Testis (tissue), 3 donors: Measurements from ENCODE around the gene BBX. TPM values are rescaled to one million over a fixed set of nuclear protein-coding genes. Genes with fewer than 3 reads are reported as not detected.

Experiments
- DNase-seq: peaks from one replicate; pipeline ENCODE4 v3.0.0-alpha.2; 2019
- H3K27ac ChIP-seq, 2 donors: fragments of 200-600 bp; sonication (generic); one replicate each; pipeline ENCODE4 v1.5.1; 2019
- H3K27me3 ChIP-seq: fragments of 200-600 bp; sonication (generic); one replicate; pipeline ENCODE4 v1.5.1; 2019
- H3K36me3 ChIP-seq: fragments of 200-600 bp; sonication (generic); one replicate; pipeline ENCODE4 v1.5.1; 2017; ENCODE audit warnings: low read depth; ENCODE audit errors: missing control alignments
- H3K4me1 ChIP-seq: fragments of 200-600 bp; sonication (generic); one replicate; pipeline ENCODE4 v1.5.1; 2019
- H3K4me3 ChIP-seq, 2 donors: fragments of 200-600 bp; sonication (generic); one replicate each; pipeline ENCODE4 v1.5.1; 2017 to 2019
- H3K9me3 ChIP-seq: fragments of 200-600 bp; sonication (generic); one replicate; pipeline ENCODE4 v1.5.1; 2017
- CTCF ChIP-seq, 3 experiments: fragments of 450-650 bp in 2 of 3; fragments of 200-600 bp in 1 of 3; sonication (generic) in 1 of 3; IDR thresholded peaks; one replicate each; pipeline ENCODE4 v1.5.1; 2016 to 2019; ENCODE audit warnings: antibody characterized with exemption in 3 of 3, mild to moderate bottlenecking in 2 of 3, moderate library complexity in 1 of 3
- POLR2A ChIP-seq: fragments of 450-650 bp; IDR thresholded peaks from one replicate; pipeline ENCODE4 v1.6.1; 2017; ENCODE audit warnings: antibody characterized with exemption, mild to moderate bottlenecking, moderate library complexity
- WGBS, 2 donors: methylation state at CpG; one replicate each; pipeline ENCODE4 v1.1.5; 2018; 5-methylcytosine and 5-hydroxymethylcytosine counted together
- intact Hi-C: fragments of 100-400 bp; cut with DNase I; formaldehyde crosslinking; loops from one replicate; pipeline ENCODE4 v1.15.1; 2023; ENCODE audit warnings: low total_unique reads
- polyA plus RNA-seq: library from polyadenylated mRNA; stranded (reverse); fragments of 350-450 nt; fragmentation: Illumina TruSeq; extraction: RNeasy Lipid Tissue Mini Kit (QIAGEN cat#74804); gene quantifications from one replicate; pipeline ENCODE4 v1.2.3, GENCODE V29; 2014; ENCODE audit warnings: low read depth, low replicate concordance; ENCODE audit not compliant: insufficient read depth
- total RNA-seq, 2 donors: library from RNA; depleted of rRNA; stranded (reverse); fragments of >200 nt; gene quantifications; one replicate each; pipeline ENCODE4 v1.2.3, GENCODE V29; 2016

Gene BBX
- total and polyA plus RNA-seq, 3 donors from 2014 or later: 93.3 to 317 (median 312) TPM

- 62 to 64% methylated on average over 4 of the region's 4 CpGs for WGBS, 2 donors
- intact Hi-C loops: no loop called here
These were observed 160.7 kb downstream of the BBX start for GRCh38 chr3:107683447-107683846.

GRCh38 chr3:107684431-107684925 is 161.7 kb downstream of the BBX start:
- TF ChIP-seq POLR2A (no peak), CTCF (IDR thresholded peaks at IDR 0.05) (no peak)
- WGBS, 2 donors: 62 to 73% methylated on average over 5 of the region's 5 CpGs
- Histone ChIP-seq H3K4me3 (no peak overlapping the region), H3K4me1 (peaks cover 21% of the 10 kb centered on the region), H3K27ac (no peak overlapping the region), H3K36me3 (no peaks in the 10 kb centered on the region), H3K27me3 (no peaks in the 10 kb centered on the region), H3K9me3 (no peaks in the 10 kb centered on the region)
- DNase-seq: no peak
- intact Hi-C loops: no loop called here

More at GRCh38 chr3:107683447-107683846, 160.7 kb downstream of the BBX start:
- H3K9me3 ChIP-seq: no peaks in the 10 kb centered on the region
- no peak for TF ChIP-seq CTCF (IDR thresholded peaks at IDR 0.05)
- no peak for TF ChIP-seq POLR2A
- no peak overlapping the region for H3K27ac ChIP-seq
- H3K4me1 ChIP-seq: peaks cover 21% of the 10 kb centered on the region
- no peak for DNase-seq
- no peaks in the 10 kb centered on the region for H3K27me3 ChIP-seq
- no peaks in the 10 kb centered on the region for H3K36me3 ChIP-seq
- no peak overlapping the region for H3K4me3 ChIP-seq

GRCh38 chr3:107685383-107685782 is 162.6 kb downstream of the BBX start:
- Histone ChIP-seq H3K4me3 (no peak overlapping the region), H3K9me3 (no peaks in the 10 kb centered on the region), H3K4me1 (peaks cover 17% of the 10 kb centered on the region), H3K27ac (no peak overlapping the region), H3K36me3 (no peaks in the 10 kb centered on the region), H3K27me3 (no peaks in the 10 kb centered on the region)
- intact Hi-C loops: no loop called here
- no peak for TF ChIP-seq POLR2A
- no peak for TF ChIP-seq CTCF (IDR thresholded peaks at IDR 0.05)
- DNase-seq: no peak
- 85 to 89% methylated on average over 2 of the region's 2 CpGs for WGBS, 2 donors

GRCh38 chr3:107687056-107687581 is 164.4 kb downstream of the BBX start:
- intact Hi-C loops: no loop called here
- no peaks in the 10 kb centered on the region for H3K9me3 ChIP-seq
- no peaks in the 10 kb centered on the region for H3K27me3 ChIP-seq
- H3K36me3 ChIP-seq: no peaks in the 10 kb centered on the region
- WGBS, 2 donors: 76 to 79% methylated on average over 5 of the region's 5 CpGs
- no peak for DNase-seq
- H3K4me1 ChIP-seq: peaks cover 13% of the 10 kb centered on the region
- no peak overlapping the region for H3K27ac ChIP-seq
- TF ChIP-seq CTCF (IDR thresholded peaks at IDR 0.05) (no peak), POLR2A (no peak)
- H3K4me3 ChIP-seq: no peak overlapping the region

GRCh38 chr3:107689355-107689754 is 166.6 kb downstream of the BBX start:
- Histone ChIP-seq H3K27ac (no peak overlapping the region), H3K36me3 (no peaks in the 10 kb centered on the region), H3K4me1 (peaks cover 9% of the 10 kb centered on the region), H3K27me3 (no peaks in the 10 kb centered on the region), H3K9me3 (no peaks in the 10 kb centered on the region), H3K4me3 (no peak overlapping the region)
- TF ChIP-seq POLR2A (no peak), CTCF (IDR thresholded peaks at IDR 0.05) (no peak)
- intact Hi-C loops: no loop called here
- no peak for DNase-seq
- 68 to 77% methylated on average over 6 of the region's 6 CpGs for WGBS, 2 donors
